IMR-90 (cell line): Measurements from ENCODE around the gene CFAP119.

ENCODE experiments used
- POLR2A ChIP-seq: IDR thresholded peaks from 2 replicates; pipeline ENCODE4 v1.6.1; 2012; ENCODE audit warnings: mild to moderate bottlenecking, low read depth, low read length
- RAD21 ChIP-seq: IDR thresholded peaks from 2 replicates; pipeline ENCODE4 v1.6.1; 2012; ENCODE audit warnings: low read length, improper control_type of control experiment
- SMC3 ChIP-seq: fragments of 150-350 bp; IDR thresholded peaks from 2 replicates; pipeline ENCODE4 v1.6.1; 2016; ENCODE audit warnings: low read depth, mild to moderate bottlenecking, antibody characterized with exemption, low read length, moderate library complexity
- TF ChIP-seq, protein P1 (sequence below): fragments of 150-350 bp; IDR thresholded peaks from 2 replicates; pipeline ENCODE4 v1.6.1; 2017; ENCODE audit warnings: mild to moderate bottlenecking, antibody characterized with exemption, low read length, low read depth
- TF ChIP-seq, protein P2 (sequence below): conservative IDR thresholded peaks from 2 replicates; pipeline ENCODE4 v1.5.1; 2012; ENCODE audit warnings: mild to moderate bottlenecking, low read depth, low read length, improper control_type of control experiment
- TF ChIP-seq, protein P3 (sequence below): fragments of 150-350 bp; IDR thresholded peaks from 2 replicates; pipeline ENCODE4 v1.6.1; 2016; ENCODE audit warnings: low read depth, mild to moderate bottlenecking, low read length, moderate library complexity, borderline replicate concordance

DNA sequence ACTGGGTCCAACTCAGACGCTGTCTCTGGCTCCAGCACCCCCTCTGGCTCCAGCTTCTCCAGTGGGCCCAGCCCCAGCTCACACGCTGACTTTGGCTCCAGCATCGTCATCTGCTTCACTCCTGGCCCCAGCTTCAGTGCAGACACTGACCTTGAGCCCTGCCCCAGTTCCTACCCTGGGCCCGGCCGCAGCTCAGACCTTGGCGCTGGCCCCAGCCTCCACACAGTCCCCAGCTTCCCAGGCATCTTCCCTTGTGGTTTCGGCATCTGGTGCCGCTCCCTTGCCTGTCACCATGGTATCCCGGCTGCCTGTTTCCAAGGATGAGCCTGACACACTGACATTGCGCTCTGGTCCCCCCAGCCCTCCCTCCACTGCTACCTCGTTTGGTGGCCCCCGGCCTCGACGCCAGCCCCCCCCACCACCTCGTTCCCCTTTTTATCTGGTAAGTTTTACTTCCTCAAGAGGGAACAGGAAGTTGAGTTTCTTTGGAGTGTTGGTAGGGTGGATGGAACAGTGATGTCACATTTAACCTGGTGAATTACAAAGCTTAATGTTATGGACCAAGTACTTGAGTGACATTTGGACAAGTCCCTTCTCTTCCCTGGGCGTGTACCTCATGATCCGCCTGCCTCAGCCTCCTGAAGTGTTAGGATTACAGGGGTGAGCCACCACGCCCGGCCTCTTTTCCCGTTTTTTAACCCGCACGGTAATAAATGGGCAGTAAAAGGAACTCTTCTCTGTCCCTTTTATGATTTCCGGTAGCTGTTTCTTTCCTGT lies 37.0 kb downstream of the CFAP119 start:
- TF ChIP-seq SMC3 (no peak), POLR2A (no peak), RAD21 (no peak)
- TF ChIP-seq, protein P1, sequence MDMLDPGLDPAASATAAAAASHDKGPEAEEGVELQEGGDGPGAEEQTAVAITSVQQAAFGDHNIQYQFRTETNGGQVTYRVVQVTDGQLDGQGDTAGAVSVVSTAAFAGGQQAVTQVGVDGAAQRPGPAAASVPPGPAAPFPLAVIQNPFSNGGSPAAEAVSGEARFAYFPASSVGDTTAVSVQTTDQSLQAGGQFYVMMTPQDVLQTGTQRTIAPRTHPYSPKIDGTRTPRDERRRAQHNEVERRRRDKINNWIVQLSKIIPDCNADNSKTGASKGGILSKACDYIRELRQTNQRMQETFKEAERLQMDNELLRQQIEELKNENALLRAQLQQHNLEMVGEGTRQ = no peak
- TF ChIP-seq, protein P2, sequence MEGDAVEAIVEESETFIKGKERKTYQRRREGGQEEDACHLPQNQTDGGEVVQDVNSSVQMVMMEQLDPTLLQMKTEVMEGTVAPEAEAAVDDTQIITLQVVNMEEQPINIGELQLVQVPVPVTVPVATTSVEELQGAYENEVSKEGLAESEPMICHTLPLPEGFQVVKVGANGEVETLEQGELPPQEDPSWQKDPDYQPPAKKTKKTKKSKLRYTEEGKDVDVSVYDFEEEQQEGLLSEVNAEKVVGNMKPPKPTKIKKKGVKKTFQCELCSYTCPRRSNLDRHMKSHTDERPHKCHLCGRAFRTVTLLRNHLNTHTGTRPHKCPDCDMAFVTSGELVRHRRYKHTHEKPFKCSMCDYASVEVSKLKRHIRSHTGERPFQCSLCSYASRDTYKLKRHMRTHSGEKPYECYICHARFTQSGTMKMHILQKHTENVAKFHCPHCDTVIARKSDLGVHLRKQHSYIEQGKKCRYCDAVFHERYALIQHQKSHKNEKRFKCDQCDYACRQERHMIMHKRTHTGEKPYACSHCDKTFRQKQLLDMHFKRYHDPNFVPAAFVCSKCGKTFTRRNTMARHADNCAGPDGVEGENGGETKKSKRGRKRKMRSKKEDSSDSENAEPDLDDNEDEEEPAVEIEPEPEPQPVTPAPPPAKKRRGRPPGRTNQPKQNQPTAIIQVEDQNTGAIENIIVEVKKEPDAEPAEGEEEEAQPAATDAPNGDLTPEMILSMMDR = no peak
- TF ChIP-seq, protein P3, sequence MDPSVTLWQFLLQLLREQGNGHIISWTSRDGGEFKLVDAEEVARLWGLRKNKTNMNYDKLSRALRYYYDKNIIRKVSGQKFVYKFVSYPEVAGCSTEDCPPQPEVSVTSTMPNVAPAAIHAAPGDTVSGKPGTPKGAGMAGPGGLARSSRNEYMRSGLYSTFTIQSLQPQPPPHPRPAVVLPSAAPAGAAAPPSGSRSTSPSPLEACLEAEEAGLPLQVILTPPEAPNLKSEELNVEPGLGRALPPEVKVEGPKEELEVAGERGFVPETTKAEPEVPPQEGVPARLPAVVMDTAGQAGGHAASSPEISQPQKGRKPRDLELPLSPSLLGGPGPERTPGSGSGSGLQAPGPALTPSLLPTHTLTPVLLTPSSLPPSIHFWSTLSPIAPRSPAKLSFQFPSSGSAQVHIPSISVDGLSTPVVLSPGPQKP = no peak
